Gastroesophageal sphincter (tissue), 3 donors: ENCODE data around the gene TSTD2.

Source experiments
- CTCF ChIP-seq, 4 experiments: fragments of 200-600 bp in 2 of 4; fragments of 450-650 bp in 2 of 4; sonication (generic) in 1 of 4; IDR thresholded peaks; one replicate each; pipeline ENCODE4 v1.5.1; 2017 to 2019; ENCODE audit warnings: antibody characterized with exemption in 4 of 4, mild to moderate bottlenecking in 2 of 4, moderate library complexity in 2 of 4
- EP300 ChIP-seq: sonication (generic); formaldehyde crosslinking; IDR thresholded peaks from one replicate; pipeline ENCODE4 v1.6.1; 2017; ENCODE audit warnings: antibody characterized with exemption, mild to moderate bottlenecking

GRCh38 chr9:97553141-97553540 lies 80.0 kb downstream of the TSTD2 start:
- TF ChIP-seq CTCF (IDR thresholded peaks at IDR 0.05) (no peak), EP300 (no peak)
